Measurements from ENCODE around the gene PLAAT5.
"Not testable (repeated sequence)": the region's sequence is repeated elsewhere in the genome, so short reads cannot be mapped to it uniquely, and the experiment has no call there.

The PLAAT5 gene

DNA sequence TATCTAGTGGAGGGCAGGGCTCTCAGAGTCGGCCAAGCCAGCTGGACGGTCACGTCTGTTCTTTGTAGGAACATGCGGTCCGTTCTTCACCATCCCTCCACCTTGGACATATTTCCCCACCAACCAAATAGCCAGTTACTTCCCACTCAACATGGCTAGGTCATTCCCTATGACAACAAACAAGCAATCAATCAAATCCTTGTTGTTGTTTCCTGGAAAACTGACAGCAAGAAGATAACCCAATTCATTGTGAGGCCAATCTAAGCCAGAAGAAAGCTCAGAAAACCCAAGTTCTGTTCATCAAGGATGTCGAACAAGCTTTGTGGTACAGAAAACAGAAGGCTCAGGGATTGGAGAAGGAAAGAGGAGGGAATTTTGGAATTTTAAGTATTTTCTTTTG is 10.9 kb downstream of the PLAAT5 start:
- DNase-seq: no peak

DNA sequence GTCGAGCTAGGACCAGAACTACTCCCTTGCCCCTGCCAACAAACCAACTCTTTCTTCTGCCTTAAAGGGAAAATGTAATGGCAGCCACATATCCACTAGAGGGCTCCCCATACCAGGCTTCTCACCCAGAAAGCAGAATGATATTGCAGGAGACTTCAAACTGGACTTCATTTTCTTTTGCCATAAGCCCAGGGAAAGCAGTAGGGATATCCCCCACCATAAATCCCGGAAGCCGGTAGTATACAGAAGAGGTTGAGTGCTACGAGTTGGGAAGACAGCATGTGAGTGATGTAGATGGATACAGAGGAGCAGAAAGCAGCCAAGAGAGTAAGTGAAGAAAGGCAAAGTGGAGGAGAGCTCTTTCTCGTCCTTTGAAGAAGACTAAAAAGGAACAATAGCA is 12.1 kb downstream of the PLAAT5 start:
- peak; percentile 73 for DNase-seq

DNA sequence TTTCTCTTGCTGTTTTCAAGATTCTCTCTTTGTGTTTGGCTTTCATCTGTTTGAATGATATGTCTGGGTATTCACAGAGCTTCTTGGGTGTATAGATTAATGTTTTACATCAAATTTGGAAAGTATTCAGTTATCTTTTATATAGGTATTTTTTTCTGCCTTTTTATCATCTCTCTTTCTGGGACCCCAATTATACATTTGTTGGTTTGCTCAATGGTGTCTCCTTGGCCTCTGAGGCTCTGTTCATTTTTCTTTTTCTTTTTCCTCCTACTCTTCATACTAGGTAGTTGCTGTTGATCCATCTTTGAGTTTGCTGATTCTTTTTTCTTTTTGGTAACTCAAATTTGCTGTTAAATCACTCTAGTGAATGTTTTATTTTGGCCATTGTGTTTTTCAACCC is 14.3 kb downstream of the PLAAT5 start:
- no peak for DNase-seq

DNA sequence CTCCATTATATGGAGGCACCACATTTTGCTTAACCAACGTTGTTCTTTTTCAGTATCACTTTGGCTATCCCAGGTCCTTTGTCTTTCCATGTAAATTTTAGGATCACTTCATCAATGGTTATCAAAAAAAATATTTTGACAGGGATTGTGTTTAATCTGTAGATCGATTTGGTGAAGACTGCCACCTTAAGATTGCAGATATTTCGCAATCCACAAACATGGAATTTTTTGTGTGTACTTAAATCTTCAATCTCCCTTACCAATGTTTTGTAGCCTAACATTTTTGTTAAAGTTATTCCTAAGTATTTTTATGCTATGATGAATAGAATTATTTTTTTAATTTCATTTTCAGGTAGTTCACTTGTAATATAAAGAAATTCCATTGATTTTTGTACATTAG is 18.6 kb downstream of the PLAAT5 start:
- no peak for DNase-seq

DNA sequence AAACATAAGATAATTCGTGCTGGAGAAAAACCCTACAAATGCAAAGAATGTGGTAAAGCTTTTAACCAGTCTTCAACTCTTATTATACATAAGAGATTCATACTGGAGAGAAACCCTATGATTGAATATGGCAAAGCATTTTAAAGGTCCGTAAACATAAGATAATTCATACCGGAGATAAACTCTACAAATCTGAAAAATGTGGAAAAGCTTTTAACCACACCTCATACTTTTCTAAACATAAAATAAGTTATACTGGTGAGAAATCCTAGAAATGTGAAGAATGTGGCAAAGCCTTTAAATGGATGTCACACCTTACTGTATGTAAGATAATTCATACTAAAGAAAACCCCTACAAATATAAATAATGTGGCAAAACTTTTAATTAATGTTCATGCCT is 20.7 kb downstream of the PLAAT5 start:
- DNase-seq: no peak

DNA sequence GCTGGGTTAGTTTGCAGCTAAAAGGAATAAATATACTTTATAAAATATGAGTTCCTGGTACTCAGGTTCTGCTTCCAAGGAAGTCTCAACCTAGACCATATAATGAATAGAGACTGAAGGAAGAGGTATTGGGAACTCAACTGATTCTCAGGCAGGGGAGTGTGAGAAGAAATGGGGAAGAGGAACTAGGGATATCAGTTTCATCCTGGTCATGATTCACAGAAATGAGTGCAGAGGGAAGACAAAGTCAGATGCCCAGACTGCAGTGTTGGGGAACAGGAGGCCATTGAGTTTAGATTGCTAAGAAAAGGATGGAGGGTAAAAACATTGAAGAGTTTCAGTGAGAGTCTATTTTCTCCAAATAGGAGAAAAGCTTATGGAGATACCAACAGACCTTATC is 28.8 kb downstream of the PLAAT5 start:
- DNase-seq: no peak

DNA sequence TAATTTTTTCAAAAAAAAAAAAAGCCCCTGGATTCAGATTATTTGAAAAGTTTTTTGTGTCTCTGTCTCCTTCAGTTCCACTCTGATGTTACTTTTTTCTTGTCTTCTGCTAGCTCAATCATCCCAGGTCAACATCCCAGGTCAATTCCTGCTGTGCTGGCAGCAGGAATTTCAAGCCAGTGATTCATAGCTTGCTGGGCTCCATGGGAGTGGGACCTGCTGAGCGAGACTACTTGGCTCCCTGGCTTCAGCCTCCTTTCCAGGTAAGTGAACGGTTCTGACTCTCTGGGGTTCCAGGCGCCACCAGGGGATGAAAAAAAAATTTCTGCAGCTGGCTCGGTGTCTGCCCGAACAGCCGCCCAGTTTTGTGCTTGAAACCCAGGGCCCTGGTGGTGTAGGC is 31.4 kb downstream of the PLAAT5 start:
- no peak for DNase-seq

DNA sequence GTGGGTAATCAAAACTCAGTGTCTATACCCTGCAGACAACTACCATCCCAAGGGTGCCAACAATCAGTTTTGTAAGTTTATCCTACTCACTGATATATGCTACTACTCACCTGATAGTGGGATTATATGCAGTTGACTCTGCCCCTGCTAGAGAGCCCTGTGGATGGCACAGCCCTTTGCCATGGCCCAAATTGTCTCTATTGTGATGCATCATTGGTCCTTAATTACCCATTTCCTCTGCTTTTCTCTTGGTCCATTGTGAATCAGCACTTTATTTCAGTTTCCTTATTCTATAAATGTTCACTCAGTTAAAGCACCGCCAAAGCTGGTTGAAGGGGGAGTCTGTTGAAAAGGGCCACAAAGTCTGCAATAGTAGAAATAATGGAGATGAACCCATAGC is 42.3 kb downstream of the PLAAT5 start:
- DNase-seq: no peak

DNA sequence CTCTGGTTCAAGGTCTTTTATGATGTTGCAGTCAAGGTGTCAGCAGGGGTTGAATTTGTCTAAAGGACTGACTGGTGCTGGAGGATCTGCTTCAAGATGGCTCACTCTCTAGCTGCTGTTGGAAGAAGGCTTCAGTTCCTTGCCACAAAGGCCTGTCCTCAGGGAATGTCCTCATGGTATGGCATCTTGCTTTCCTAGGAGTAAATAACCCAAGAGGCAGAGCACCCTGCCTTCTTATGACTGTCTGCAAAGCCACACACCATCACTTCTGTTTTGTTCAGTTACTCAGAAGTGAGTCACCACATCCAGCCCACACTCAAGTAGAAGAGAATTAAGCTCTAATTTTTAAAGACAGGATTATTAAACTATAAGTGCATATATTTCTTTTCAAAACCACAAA is 45.2 kb downstream of the PLAAT5 start:
- DNase-seq: peak; percentile 60

DNA sequence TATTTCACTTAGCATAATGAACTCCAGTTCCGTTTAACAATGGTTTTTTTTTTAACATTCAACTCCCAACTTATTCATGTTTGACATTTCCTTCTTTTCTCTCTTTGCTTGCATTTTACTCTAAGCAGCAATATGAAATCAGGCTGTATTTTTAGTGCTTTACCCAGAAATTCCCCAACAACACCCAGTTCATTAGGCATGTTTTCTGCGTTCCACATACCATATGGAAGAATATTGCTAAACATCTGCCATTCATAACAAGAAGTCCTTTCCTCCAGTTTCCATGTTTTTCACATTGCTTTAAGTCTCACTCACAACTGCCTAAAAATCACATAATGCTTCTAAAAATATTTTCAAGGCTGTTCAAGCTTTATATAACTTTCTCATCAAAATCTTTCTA is 45.8 kb downstream of the PLAAT5 start:
- DNase-seq: no peak

DNA sequence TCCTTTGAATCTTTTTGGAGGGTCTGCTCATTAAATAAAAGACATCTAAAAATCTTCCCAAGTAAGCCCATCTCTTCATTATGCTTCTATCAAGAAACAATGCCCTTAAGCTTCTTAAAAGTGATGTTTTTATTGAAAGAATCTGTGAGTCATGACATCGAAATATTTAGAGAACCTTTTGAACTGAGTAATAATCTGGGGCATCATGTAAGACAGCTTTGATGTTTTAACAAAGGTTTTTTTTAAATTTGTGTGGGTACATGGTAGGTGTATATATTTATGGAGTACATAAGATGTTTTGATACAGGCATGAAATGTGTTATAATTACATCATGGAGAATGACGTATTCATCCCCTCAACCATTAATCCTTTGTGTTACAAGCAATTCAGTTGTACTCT is 46.8 kb downstream of the PLAAT5 start:
- DNase-seq: no peak

DNA sequence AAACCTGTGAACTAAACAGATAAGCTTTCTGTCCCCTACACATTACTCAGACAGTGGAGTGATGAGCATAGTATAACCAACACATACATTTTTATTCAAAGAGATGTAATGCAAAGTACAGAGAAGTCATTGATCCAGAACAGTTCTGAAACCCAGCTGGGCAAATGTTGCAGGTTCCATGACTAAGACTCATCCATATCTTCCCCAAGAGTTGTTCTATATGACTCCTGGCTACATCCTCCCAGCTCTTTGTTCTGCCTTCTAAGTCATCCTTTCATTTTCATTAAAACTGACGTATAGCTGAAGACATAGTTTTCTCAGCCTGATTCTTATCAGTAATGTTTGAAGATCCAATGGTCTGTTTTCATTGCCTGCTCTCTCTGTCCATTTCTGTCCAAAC is 47.3 kb downstream of the PLAAT5 start:
- DNase-seq: no peak

DNA sequence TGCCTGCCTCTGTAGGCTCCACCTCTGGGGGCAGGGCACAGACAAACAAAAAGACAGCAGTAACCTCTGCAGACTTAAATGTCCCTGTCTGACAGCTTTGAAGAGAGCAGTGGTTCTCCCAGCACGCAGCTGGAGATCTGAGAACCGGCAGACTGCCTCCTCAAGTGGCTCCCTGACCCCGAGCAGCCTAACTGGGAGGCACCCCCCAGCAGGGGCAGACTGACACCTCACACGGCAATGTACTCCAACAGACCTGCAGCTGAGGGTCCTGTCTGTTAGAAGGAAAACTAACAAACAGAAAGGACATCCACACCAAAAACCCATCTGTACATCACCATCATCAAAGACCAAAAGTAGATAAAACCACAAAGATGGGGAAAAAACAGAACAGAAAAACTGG is 55.1 kb downstream of the PLAAT5 start:
- DNase-seq: not testable (repeated sequence)

DNA sequence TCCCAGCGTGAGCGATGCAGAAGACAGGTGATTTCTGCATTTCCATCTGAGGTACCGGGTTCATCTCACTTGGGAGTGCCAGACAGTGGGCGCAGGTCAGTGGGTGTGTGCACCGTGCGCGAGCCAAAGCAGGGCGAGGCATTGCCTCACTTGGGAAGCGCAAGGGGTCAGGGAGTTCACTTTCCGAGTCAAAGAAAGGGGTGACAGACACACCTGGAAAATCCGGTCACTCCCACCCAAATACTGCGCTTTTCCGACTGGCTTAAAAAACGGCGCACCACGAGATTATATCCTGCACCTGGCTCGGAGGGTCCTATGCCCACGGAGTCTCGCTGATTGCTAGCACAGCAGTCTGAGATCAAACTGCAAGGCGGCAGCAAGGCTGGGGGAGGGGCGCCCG is 55.6 kb downstream of the PLAAT5 start:
- DNase-seq: not testable (repeated sequence)

DNA sequence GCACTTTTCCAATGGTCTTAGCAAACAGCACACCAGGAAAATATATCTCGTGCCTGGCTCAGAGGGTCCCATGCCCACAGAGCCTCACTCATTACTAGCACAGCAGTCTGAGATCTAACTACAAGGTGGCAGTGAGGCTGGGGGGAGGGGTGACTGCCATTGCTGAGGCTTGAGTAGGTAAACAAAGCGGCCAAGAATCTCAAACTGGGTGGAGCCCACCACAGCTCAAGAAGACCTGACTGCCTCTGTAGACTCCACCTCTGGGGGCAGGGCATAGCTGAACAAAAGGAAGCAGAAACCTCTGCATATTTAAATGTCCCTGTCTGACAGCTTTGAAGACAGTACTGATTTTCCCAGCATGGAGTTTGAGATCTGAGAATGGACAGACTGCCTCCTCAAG is 60.2 kb downstream of the PLAAT5 start:
- DNase-seq: not testable (repeated sequence)

DNA sequence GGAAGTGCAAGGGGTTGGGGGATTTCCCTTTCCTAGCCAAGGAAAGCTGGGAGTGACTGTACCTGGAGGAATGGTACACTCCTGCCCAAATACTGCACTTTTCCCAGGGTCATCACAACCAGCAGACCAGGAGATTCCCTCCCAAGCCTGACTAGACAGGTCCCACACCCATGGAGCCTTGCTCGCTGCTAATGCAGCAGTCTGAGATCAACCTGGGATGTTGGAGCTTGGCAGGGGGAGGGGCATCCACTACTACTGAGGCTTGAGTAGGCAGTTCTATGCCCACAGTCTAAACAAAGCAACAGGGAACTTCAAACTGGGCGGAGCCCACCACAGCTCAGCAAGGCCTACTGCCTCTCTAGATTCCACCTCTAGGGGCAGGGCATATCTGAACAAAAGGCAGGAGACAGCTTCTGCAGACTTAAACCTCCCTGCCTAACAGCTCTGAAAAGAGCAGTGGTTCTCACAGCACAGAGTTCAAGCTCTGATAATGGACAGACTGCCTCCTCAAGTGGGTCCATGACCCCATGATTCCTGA is 62.9 kb downstream of the PLAAT5 start:
- DNase-seq: no peak

DNA sequence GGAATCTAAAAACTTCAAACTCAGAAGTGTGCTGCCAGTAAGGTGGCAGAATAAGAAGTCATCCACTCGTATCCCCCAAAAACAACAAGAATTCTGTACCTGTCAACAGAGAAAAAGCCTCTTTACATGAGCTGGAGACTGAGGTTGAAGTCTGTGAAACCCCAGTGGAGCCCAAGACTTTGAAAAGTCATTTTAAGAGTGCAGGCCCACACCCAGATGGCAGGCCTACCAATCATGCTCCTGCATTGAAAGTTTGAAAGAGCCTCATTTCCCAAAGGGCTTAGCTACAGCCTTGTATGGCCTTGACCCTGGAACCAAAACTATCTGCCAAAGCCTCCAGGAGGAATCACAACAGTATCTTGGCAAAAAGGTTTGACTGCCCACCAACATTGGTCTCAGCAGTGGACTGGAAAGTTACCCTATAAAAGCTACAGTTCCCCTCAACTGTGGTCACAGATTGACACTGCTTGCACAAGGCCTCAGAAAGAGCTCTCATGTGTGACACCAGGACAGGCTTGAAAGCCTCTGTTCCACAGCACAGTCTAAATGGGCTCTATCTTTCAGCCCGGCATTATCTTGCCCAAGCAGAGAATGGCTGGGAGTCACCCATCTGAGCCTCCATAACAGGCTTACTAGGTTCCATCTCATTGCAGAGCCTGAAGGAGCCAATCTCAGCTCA is 73.7 kb downstream of the PLAAT5 start:
- no peak for DNase-seq

All from fibroblast of skin of back (primary cell).